Loucy (cell line): ENCODE results near the gene PHF10.
A peak's percentile ranks its signal among the peaks of the same experiment; 100 is the strongest.

Experiments used
- EZH2phosphoT487 ChIP-seq: fragments of 200-600 bp; IDR thresholded peaks from 2 replicates; pipeline ENCODE4 v1.6.1; 2018; ENCODE audit warnings: antibody characterized with exemption, mild to moderate bottlenecking, moderate library complexity, borderline replicate concordance
- TF ChIP-seq, protein P1 (sequence below): fragments of 200-600 bp; sonication (generic); conservative IDR thresholded peaks from 2 replicates; pipeline ENCODE4 v1.5.1; 2014; ENCODE audit warnings: mild to moderate bottlenecking, antibody characterized with exemption, low read length

DNA sequence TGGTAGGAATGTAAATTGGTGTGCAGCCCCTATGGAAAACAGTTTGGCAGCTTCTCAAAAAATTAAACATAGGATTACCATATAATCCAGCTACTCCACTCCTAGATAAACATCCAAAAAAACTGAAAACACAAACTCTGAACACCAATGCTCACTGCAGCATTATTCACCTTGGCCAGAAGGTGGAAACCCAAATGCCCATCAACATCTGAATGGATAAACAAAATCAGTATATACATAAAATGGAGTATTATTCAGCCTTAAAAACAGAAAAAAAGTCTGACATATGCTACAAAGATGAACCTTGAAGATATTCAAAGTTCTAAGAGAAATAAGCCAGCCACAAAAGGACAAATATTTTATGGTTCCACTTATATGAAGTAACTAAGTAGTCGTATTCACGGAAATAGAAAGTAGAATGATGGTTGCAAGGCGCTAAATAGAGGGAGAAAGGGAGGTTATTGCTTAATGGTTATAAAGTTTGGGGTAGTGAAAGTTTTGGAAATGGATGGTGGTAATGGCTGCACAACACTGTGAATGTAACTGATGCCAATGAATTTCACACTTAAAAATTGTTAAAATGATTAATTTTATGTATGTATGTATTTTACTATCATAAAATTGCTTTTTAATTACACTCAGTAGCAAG lies 4.0 kb downstream of the PHF10 start:
- TF ChIP-seq, protein P1, sequence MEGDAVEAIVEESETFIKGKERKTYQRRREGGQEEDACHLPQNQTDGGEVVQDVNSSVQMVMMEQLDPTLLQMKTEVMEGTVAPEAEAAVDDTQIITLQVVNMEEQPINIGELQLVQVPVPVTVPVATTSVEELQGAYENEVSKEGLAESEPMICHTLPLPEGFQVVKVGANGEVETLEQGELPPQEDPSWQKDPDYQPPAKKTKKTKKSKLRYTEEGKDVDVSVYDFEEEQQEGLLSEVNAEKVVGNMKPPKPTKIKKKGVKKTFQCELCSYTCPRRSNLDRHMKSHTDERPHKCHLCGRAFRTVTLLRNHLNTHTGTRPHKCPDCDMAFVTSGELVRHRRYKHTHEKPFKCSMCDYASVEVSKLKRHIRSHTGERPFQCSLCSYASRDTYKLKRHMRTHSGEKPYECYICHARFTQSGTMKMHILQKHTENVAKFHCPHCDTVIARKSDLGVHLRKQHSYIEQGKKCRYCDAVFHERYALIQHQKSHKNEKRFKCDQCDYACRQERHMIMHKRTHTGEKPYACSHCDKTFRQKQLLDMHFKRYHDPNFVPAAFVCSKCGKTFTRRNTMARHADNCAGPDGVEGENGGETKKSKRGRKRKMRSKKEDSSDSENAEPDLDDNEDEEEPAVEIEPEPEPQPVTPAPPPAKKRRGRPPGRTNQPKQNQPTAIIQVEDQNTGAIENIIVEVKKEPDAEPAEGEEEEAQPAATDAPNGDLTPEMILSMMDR, result peak; percentile 48
- TF ChIP-seq EZH2phosphoT487, result no peak
